Mammary epithelial cell (primary cell): ENCODE data around the gene GPX6.

Experiments
- EZH2 ChIP-seq: IDR thresholded peaks from 2 replicates; pipeline ENCODE4 v1.6.1; 2012; ENCODE audit warnings: low read length, inconsistent platforms, borderline replicate concordance
- TF ChIP-seq, protein P1 (sequence below), 2 donors: IDR thresholded peaks in 1 of 2; conservative IDR thresholded peaks in 1 of 2; 2 replicates each; pipeline ENCODE4 v1.5.1; 2011 to 2012; ENCODE audit warnings: inconsistent platforms in 2 of 2, low read length in 2 of 2, mild to moderate bottlenecking in 2 of 2, control low read depth in 1 of 2, low read depth in 1 of 2; ENCODE audit not compliant: insufficient read depth in 1 of 2; ENCODE audit errors: extremely low read depth in 1 of 2

DNA sequence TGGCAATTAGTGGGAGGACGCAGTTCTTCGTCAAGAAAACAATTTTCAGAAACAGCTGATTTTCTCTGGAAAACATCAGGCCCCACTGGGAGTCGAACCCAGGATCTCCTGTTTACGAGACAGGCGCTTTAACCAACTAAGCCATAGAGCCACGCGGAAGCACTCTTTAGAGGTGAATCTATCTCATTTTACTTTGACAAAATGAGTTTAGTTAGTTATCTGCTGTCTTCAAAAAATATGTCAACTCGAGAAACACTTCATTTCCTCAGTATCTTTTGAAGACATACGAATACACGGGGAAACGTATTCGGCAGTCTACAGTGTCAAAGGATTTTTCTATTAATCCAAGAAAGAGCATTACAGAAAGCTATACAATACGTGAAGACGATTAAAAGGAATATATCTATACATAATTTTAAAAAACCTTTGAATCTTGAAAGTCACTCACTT is 26.7 kb downstream of the GPX6 start:
- TF ChIP-seq, protein P1, sequence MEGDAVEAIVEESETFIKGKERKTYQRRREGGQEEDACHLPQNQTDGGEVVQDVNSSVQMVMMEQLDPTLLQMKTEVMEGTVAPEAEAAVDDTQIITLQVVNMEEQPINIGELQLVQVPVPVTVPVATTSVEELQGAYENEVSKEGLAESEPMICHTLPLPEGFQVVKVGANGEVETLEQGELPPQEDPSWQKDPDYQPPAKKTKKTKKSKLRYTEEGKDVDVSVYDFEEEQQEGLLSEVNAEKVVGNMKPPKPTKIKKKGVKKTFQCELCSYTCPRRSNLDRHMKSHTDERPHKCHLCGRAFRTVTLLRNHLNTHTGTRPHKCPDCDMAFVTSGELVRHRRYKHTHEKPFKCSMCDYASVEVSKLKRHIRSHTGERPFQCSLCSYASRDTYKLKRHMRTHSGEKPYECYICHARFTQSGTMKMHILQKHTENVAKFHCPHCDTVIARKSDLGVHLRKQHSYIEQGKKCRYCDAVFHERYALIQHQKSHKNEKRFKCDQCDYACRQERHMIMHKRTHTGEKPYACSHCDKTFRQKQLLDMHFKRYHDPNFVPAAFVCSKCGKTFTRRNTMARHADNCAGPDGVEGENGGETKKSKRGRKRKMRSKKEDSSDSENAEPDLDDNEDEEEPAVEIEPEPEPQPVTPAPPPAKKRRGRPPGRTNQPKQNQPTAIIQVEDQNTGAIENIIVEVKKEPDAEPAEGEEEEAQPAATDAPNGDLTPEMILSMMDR (conservative IDR thresholded peaks at IDR 0.05 in 1 of 2, IDR thresholded peaks at IDR 0.05 in 1 of 2; ENCODE audit: extremely low read depth in 1 of 2, insufficient read depth in 1 of 2, low read depth in 1 of 2, low read length in 2 of 2): no peak
- TF ChIP-seq EZH2: no peak
